ENCODE data around the gene TULP3. TPM values are rescaled to one million over a fixed set of nuclear protein-coding genes. Genes with fewer than 3 reads are reported as not detected.
A peak's percentile ranks its signal among the peaks of the same experiment; 100 is the strongest.

Gene TULP3
- total RNA-seq, 2 experiments from 2014 or later: 8.4 to 8.8 TPM

DNA sequence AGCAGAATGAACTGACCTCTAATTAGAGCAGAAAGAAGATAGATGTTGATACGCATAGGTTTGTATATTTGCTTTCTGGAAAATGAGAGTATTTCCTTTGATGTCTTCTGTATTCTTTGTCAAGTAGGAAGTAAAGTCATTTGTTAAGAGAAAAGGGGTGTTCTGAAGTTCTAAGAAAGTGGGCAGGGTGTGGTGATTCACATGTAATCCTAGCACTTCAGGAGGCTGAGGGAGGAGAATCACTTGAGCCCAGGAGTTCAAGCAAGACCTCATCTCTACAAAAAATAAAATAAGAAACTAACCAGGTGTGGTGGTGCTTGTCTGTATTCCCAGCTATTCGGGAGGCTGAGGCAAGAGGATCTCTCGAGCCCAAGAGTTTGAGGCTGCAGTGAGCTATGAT, 10.8 kb upstream of the TULP3 start:
- Mint-ChIP-seq H3K4me3 (peak overlapping the region; percentile 83), H3K27ac (peak overlapping the region; percentile 90), H3K27me3 (no peaks in the 10 kb centered on the region), H3K9me3 (no peaks in the 10 kb centered on the region), H3K36me3 (ENCODE audit: low read depth) (peaks cover 45% of the 10 kb centered on the region), H3K4me1 (peaks cover 53% of the 10 kb centered on the region)
- ChIA-PET CTCF (interaction anchor here (0.9 kb wide), 1 partner anchor 11 kb away, joined by 3 read pairs; the partner anchor contains the start of gene TULP3), POLR2A (interaction anchor here (1.1 to 5.4 kb wide), 4 partner anchors 11 to 188 kb away, joined by 3 to 99 read pairs (median 4); partner anchors contain the start of gene TULP3)
- DNase-seq: peak; percentile 29

DNA sequence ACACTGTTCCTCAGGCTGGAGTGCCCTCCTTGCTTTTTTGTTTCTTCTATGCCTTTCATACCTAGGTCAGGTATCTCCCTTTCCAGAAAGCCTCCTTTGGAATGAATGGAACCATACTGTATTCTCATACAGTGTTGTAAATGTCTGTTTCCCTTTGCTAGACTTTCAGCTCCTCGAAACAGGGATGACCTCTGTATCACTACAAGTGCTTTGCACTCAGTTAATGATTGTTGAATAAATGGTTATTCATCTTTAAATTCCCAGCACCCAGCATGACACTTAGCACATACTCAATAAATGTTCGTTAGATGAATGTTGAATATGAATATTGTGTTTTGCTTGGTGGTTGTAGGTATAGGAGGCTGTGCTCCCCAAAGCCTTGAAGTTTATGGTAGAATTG, 5.9 kb upstream of the TULP3 start:
- ChIA-PET CTCF (interaction anchor here (0.7 to 2.3 kb wide), 7 partner anchors 8 to 1052 kb away, joined by 3 to 20 read pairs (median 5); partner anchors contain the start of genes FOXM1 and RHNO1), POLR2A (interaction anchor here (0.6 to 2.7 kb wide), 3 partner anchors 8 to 22 kb away, joined by 3 to 21 read pairs (median 3); partner anchors contain the start of genes FOXM1 and RHNO1)
- Mint-ChIP-seq H3K4me1 (peaks cover 50% of the 10 kb centered on the region), H3K27me3 (no peaks in the 10 kb centered on the region), H3K9me3 (no peaks in the 10 kb centered on the region), H3K27ac (peak overlapping the region; percentile 2), H3K36me3 (ENCODE audit: low read depth) (peaks cover 52% of the 10 kb centered on the region), H3K4me3 (no peak overlapping the region)
- DNase-seq: no peak

DNA sequence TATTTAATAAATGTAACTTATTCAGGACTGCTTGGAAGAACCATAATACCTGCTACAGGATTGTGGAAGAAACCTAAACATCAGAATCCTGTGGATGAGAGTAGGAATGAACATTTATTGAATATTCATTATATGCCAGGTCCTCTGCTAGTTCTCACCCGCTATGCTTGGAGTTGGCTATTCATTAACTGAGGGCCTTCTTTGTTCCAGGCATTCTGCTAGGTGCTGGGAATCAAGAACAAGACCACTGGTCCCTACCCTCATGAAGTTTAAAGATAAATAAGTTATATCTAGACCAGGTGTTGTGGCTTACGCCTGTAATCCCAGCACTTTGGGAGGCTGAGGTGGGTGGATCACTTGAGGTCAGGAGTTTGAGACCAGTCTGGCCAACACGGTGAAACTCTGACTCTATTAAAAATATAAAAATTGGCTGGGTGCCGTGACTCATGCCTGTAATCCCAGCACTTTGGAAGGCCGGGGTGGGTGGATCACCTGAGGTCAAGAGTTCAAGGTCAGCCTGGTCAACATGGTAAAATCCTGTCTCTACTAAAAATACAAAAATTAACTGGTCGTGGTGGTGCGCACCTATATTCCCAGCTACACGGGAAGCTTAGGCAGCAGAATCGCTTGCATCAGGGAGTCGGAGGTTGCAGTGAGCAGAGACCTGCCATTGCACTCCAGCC, 3.8 kb upstream of the TULP3 start:
- H3K9me3 Mint-ChIP-seq: no peaks in the 10 kb centered on the region
- peaks cover 54% of the 10 kb centered on the region for H3K4me1 Mint-ChIP-seq
- H3K27ac Mint-ChIP-seq: no peak overlapping the region
- peaks cover 50% of the 10 kb centered on the region for H3K36me3 Mint-ChIP-seq (ENCODE audit: low read depth)
- no peak overlapping the region for H3K4me3 Mint-ChIP-seq
- ChIA-PET CTCF (interaction anchor here (0.7 to 2.3 kb wide), 7 partner anchors 9 to 105 kb away, joined by 3 to 20 read pairs (median 3); no protein-coding TSS in a partner anchor), POLR2A (interaction anchor here (2.7 kb wide), 1 partner anchor 10 kb away, joined by 21 read pairs; the partner anchor contains the start of genes FOXM1 and RHNO1)
- no peaks in the 10 kb centered on the region for H3K27me3 Mint-ChIP-seq
- no peak for DNase-seq

DNA sequence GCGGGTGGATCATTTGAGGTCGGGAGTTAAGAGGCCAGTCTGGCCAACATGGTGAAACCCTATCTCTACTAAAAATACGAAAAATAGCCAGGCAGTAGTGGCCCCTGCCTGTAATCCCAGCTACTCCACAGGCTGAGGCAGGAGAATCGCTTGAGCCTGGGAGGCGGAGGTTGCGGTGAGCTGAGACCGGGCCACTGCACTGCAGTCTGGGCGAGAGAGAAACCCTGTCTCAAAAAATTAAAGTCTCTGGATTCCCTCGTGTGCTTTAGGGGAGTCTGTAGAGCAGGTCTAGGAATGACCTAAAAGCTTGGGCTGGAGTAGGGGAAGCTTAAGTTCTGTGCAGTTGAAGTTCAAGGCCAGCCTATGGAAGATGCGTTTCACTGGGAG, 697 bp upstream of the TULP3 start:
- H3K27me3 Mint-ChIP-seq: no peaks in the 10 kb centered on the region
- peaks cover 46% of the 10 kb centered on the region for H3K4me1 Mint-ChIP-seq
- H3K36me3 Mint-ChIP-seq (ENCODE audit: low read depth): peaks cover 38% of the 10 kb centered on the region
- no peaks in the 10 kb centered on the region for H3K9me3 Mint-ChIP-seq
- ChIA-PET POLR2A (interaction anchor here (0.9 to 5.9 kb wide), 4 partner anchors 11 to 25 kb away, joined by 3 to 99 read pairs (median 5); partner anchors contain the start of genes FOXM1 and RHNO1), CTCF (interaction anchor here (1.0 to 1.9 kb wide), 4 partner anchors 10 to 54 kb away, joined by 3 to 17 read pairs (median 6); partner anchors contain the start of genes FOXM1 and RHNO1)
- no peak for DNase-seq
- H3K4me3 Mint-ChIP-seq: peak overlapping the region; percentile 87
- peak overlapping the region; percentile 82 for H3K27ac Mint-ChIP-seq

DNA sequence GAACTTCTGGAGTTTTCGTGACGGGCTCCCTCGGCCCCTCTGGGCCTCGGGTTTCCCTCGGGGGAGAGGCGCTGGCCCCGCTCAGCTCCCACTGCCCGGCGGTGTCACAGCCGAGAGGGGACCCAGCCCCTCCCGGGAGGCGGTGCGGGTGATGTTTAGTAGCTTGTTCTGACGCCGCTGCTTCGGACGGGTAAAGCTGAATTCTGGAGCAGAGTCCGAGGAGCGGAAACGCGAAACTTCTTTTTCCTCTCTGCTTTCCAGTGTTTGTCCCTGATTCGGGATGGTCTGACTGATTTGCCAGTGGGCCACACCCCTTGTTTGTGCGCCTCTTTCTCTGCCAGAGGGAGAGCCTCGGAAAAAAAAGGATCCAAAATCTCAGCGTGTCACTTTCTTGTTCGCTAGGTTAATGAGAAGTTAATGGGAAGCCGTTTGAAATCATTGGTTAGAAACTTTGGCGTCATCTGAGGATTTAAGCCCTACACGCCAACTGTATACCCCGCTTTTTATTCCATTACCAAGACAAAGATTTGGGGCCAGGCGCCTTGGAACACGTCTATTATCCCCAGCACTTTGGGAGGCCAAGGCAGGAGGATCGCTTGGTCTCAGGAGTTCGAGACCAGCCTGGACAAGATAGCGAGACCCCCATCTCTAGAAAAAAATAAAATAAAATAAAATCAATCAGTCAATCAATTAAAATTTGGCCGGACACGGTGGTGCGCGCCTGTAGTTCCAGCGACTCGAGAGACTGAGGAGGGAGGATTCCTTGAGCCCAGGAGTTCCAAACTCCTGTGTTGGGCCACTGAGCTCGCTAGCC, 756 bp downstream of the TULP3 start:
- ChIA-PET CTCF (interaction anchor here (0.8 to 1.9 kb wide), 4 partner anchors 9 to 24 kb away, joined by 3 to 17 read pairs (median 4); partner anchors contain the start of genes FOXM1 and RHNO1), POLR2A (interaction anchor here (1.3 to 5.9 kb wide), 2 partner anchors 12 to 17 kb away, joined by 4 to 99 read pairs; partner anchors contain the start of genes FOXM1 and RHNO1)
- peaks cover 28% of the 10 kb centered on the region for H3K36me3 Mint-ChIP-seq (ENCODE audit: low read depth)
- H3K9me3 Mint-ChIP-seq: no peaks in the 10 kb centered on the region
- peak overlapping the region; percentile 87 for H3K4me3 Mint-ChIP-seq
- peak; percentile 35 for DNase-seq
- peaks cover 42% of the 10 kb centered on the region for H3K4me1 Mint-ChIP-seq
- no peaks in the 10 kb centered on the region for H3K27me3 Mint-ChIP-seq
- peak overlapping the region; percentile 31 for H3K27ac Mint-ChIP-seq

DNA sequence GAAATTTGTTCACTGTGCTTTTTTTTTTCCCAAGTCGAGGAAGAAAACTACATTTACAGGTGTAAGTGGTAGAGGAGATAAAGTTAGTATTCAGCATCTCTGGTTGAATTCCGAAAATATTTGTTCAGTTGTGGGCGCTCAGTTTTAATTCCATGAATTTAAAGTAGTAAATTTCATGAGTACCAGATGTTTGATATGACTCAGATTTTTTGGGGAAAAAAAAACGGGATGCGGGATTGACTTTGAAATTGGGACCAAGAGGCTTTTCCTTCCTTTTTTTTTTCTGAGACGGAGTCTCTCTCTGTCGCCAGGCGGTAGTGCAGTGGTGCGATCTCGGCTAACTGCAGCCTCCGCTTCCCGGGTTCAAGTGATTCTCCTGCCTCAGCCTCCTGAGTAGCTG, 1.6 kb downstream of the TULP3 start:
- no peaks in the 10 kb centered on the region for H3K9me3 Mint-ChIP-seq
- peak overlapping the region; percentile 24 for H3K4me3 Mint-ChIP-seq
- H3K27me3 Mint-ChIP-seq: no peaks in the 10 kb centered on the region
- CTCF ChIA-PET: interaction anchor here (1.6 kb wide), 1 partner anchor 14 kb away, joined by 4 read pairs; no protein-coding TSS in a partner anchor
- H3K27ac Mint-ChIP-seq: no peak overlapping the region
- peaks cover 23% of the 10 kb centered on the region for H3K36me3 Mint-ChIP-seq (ENCODE audit: low read depth)
- POLR2A ChIA-PET: interaction anchor here (5.9 kb wide), 1 partner anchor 13 kb away, joined by 99 read pairs; the partner anchor contains the start of genes FOXM1 and RHNO1
- no peak for DNase-seq
- H3K4me1 Mint-ChIP-seq: peaks cover 42% of the 10 kb centered on the region

DNA sequence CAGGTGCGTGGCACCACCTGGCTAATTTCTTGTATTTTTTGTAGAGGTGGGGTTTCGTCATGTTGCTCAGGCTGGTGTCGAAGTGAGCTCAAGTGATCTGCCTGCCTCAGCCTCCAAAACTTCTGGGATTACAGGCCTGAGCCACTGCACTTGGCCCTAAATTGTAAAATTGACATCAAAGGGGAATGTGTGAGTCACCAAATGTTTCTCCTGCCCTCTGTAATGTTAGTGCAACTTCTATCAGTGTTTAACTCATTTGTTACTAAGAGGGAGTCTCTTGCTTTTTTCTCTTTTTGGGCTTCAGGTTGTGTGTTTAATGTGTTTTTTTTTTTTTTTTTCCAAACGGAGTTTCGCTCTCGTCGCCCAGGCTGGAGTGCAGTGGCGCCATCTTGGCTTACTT, 2.3 kb downstream of the TULP3 start:
- DNase-seq: no peak
- Mint-ChIP-seq H3K4me3 (peak overlapping the region; percentile 43), H3K4me1 (peaks cover 36% of the 10 kb centered on the region), H3K27ac (no peak overlapping the region), H3K9me3 (no peaks in the 10 kb centered on the region), H3K27me3 (no peaks in the 10 kb centered on the region), H3K36me3 (ENCODE audit: low read depth) (peaks cover 15% of the 10 kb centered on the region)
- CTCF ChIA-PET: interaction anchor here (1.6 kb wide), 1 partner anchor 15 kb away, joined by 4 read pairs; no protein-coding TSS in a partner anchor
- POLR2A ChIA-PET: interaction anchor here (5.9 kb wide), 1 partner anchor 14 kb away, joined by 99 read pairs; the partner anchor contains the start of genes FOXM1 and RHNO1

DNA sequence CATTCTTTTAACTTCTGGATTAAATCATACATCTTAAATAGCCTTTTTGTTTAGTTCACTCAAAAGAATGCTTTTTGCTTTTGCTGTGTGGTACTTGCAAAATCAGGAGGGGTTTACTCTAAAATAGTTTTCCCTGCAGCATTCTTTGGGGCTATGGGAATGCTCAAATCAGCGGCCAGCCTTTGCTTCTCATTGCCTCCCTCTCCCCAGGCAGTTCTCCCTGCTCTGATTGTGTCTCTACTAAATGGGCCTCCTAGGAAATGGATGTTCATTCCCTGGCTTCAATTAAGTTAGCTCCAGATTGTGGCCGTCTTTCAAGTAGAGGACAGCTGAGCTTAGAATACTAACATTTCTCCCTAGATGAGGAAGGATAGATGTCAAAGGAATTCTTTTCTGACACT, 4.4 kb downstream of the TULP3 start:
- Mint-ChIP-seq H3K4me1 (peaks cover 22% of the 10 kb centered on the region), H3K27me3 (no peaks in the 10 kb centered on the region), H3K4me3 (no peak overlapping the region), H3K9me3 (no peaks in the 10 kb centered on the region), H3K36me3 (ENCODE audit: low read depth) (peaks cover 2% of the 10 kb centered on the region), H3K27ac (no peak overlapping the region)
- CTCF ChIA-PET: no interaction called here
- POLR2A ChIA-PET: no interaction called here
- no peak for DNase-seq

DNA sequence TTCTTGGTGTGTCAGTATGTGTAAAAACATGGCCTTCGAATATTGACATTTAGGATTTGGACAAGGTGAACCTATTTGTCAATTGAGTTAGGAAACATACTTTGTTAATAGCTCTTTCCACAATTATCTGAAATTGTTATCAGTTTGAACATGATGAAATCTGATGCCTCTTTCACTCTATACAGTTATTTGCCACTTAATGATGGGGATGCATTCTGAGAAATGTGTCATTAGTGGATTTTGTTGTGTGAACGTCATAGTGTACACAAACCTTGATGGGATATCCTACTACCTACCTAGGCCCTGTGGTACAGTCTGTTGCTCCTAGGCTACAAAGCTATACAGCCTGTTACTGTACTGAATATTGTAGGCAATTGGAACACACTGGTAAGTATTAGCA, 4.8 kb downstream of the TULP3 start:
- Mint-ChIP-seq H3K36me3 (ENCODE audit: low read depth) (peaks cover 2% of the 10 kb centered on the region), H3K9me3 (no peaks in the 10 kb centered on the region), H3K27me3 (no peaks in the 10 kb centered on the region), H3K4me1 (peaks cover 17% of the 10 kb centered on the region), H3K4me3 (no peak overlapping the region), H3K27ac (no peak overlapping the region)
- ChIA-PET CTCF (interaction anchor here (0.5 kb wide), 1 partner anchor 21 kb away, joined by 3 read pairs; no protein-coding TSS in a partner anchor), POLR2A (no interaction called here)
- DNase-seq: no peak

DNA sequence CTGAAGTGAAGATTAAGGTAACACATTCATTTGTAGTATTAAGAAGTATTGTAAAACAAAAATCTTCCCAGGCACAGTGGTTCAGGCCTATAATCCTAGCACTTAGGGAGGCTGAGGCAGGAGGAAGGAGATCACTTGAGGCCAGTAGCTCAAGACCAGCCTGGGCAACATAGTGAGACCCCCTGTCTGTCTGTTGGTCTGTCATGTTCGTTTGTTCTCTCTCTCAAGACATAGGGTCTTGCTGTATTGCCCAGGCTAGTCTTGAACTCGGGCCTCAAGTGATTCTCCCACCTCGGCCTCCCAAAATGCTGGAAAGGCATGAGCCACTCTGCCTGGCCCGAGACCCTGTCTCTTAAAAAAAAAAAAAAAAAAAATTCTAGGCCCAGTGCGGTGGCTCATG, 6.7 kb downstream of the TULP3 start:
- no peak for DNase-seq
- Mint-ChIP-seq H3K27me3 (no peaks in the 10 kb centered on the region), H3K36me3 (ENCODE audit: low read depth) (no peaks in the 10 kb centered on the region), H3K27ac (no peak overlapping the region), H3K9me3 (no peaks in the 10 kb centered on the region), H3K4me3 (no peak overlapping the region), H3K4me1 (peaks cover 4% of the 10 kb centered on the region)
- ChIA-PET CTCF (no interaction called here), POLR2A (interaction anchor here (0.6 kb wide), 1 partner anchor 18 kb away, joined by 3 read pairs; no protein-coding TSS in a partner anchor)

DNA sequence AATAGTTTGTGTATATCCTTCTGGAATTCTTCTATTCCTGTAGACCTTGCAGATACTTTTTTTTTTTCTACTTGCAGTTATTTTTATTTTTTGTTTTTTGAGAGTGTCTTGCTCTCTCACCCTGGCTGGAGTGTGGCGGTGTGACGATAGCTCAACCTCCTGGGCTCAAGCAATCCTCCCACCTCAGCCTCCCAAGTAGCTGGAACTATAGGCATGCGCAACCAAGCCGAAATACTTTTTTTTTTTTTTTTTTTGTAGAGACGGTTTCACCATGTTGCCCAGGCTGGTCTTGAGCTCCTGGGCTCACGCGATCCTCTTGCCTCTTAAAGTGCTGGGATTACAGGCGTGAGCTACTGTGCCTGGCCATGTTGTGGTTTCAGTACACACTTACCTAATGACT, 10.0 kb downstream of the TULP3 start:
- H3K36me3 Mint-ChIP-seq (ENCODE audit: low read depth): no peaks in the 10 kb centered on the region
- DNase-seq: no peak
- no peak overlapping the region for H3K4me3 Mint-ChIP-seq
- H3K27me3 Mint-ChIP-seq: no peaks in the 10 kb centered on the region
- ChIA-PET POLR2A (no interaction called here), CTCF (no interaction called here)
- H3K27ac Mint-ChIP-seq: no peak overlapping the region
- no peaks in the 10 kb centered on the region for H3K4me1 Mint-ChIP-seq
- H3K9me3 Mint-ChIP-seq: no peaks in the 10 kb centered on the region

DNA sequence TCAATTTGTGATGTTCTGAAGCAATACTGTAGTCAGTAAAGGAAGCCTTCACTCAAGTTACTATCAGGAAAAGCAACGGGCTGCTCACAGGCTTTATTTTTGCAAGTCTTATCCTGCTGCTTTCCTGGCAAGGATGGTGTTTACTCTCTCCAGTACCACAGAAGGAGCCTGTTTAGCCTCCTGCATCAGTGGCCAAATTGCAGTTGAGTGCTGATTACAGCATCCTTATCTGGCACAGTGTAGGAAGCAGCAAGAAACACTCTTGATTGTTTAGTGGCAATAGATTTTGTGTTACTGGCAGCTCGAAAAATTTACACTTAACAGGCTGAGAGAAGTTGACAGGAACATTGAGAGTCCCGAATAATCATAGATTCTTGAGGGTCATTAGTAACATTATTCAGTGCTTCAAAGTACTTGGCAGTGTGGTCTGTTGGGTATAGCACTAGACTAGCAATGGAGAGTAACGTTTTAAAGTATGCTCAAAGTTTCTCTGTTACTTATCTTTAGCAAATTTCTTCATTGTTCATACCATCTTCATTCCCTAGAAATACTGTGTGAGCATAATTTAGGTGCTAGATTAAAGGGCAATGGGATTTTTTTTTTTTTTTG, 11.7 kb downstream of the TULP3 start:
- ChIA-PET POLR2A (no interaction called here), CTCF (interaction anchor here (0.6 kb wide), 1 partner anchor 17 kb away, joined by 4 read pairs; no protein-coding TSS in a partner anchor)
- Mint-ChIP-seq H3K36me3 (ENCODE audit: low read depth) (no peaks in the 10 kb centered on the region), H3K9me3 (no peaks in the 10 kb centered on the region), H3K27me3 (no peaks in the 10 kb centered on the region), H3K4me1 (no peaks in the 10 kb centered on the region), H3K27ac (no peak overlapping the region), H3K4me3 (no peak overlapping the region)
- no peak for DNase-seq

Measured in activated CD4-positive, alpha-beta memory T cell treated with anti-CD3 and anti-CD28 coated beads, Interleukin-2, amount 10 ng/mL, durations not matched to agents 7 days and 5 days (primary cell).